ENCODE data around the gene CKS1B.

- TF ChIP-seq CTCF (conservative IDR thresholded peaks at IDR 0.05; ENCODE audit: low read length) = no peak
- TF ChIP-seq EZH2phosphoT487 (IDR thresholded peaks at IDR 0.05; ENCODE audit: borderline replicate concordance, low read depth, low read length) = no peak
Measured at GRCh38 chr1:155024315-155024714, 49.8 kb downstream of the CKS1B start.

All from OCI-LY7 (cell line).